Endothelial cell of umbilical vein (primary cell): ENCODE data around the gene LSM11. TPM values are rescaled to one million over a fixed set of nuclear protein-coding genes. Genes with fewer than 3 reads are reported as not detected.
A peak's percentile ranks its signal among the peaks of the same experiment; 100 is the strongest.

Experiments used
- BruUV-seq: library from RNA; stranded (reverse); fragments of 400-500 nt; replicated peaks from 2 replicates; lab custom pipeline; 2021; lab: Mats Ljungman, UMichigan
- CTCF ChIA-PET: fragments of 300-600, 350-600 bp; sonication (Branson Sonifier 250); formaldehyde crosslinking; loops from one replicate; lab custom pipeline; 2021; ENCODE audit warnings: antibody characterized with exemption, inconsistent platforms; lab: Charles Lee
- POLR2A ChIA-PET: fragments of 300-600, 350-600 bp; sonication (Branson Sonifier 250); formaldehyde crosslinking; loops from one replicate; lab custom pipeline; 2021; ENCODE audit warnings: antibody characterized with exemption, inconsistent platforms; lab: Charles Lee
- DNase-seq: peaks from one replicate; pipeline ENCODE4 v3.0.0-alpha.2; 2011; ENCODE audit warnings: low read depth, low spot score
- FAIRE-seq: peaks from 2 replicates; lab custom pipeline; 2011; peaks lifted over from hg19 to GRCh38; lab: Jason Lieb, UNC
- H2AFZ ChIP-seq: 2 replicates; pipeline ENCODE4 v1.6.0; 2012; ENCODE audit warnings: low read depth, low read length, control low read depth, inconsistent platforms
- H3K27ac ChIP-seq: 2 replicates; pipeline ENCODE4 v1.5.1; 2011; ENCODE audit warnings: low read depth, mild to moderate bottlenecking, control low read depth, low read length, moderate library complexity; ENCODE audit not compliant: insufficient read depth
- H3K27me3 ChIP-seq, 2 experiments: 2 replicates each; pipeline versions ENCODE4 v1.6.0 to v1.6.1; 2011; ENCODE audit warnings: low read length in 2 of 2, mixed read lengths in 1 of 2; ENCODE audit not compliant: control insufficient read depth in 2 of 2, insufficient read depth in 2 of 2
- H3K36me3 ChIP-seq, 2 experiments: 2 replicates in 1 of 2; 3 replicates in 1 of 2; pipeline ENCODE4 v1.5.1; 2011; ENCODE audit warnings: low read length in 2 of 2, mild to moderate bottlenecking in 1 of 2, moderate library complexity in 1 of 2; ENCODE audit not compliant: control insufficient read depth in 2 of 2, insufficient read depth in 2 of 2; ENCODE audit errors: extremely low read depth in 1 of 2
- H3K4me1 ChIP-seq: 3 replicates; pipeline ENCODE4 v1.5.1; 2011; ENCODE audit warnings: mild to moderate bottlenecking, low read length; ENCODE audit not compliant: control insufficient read depth, insufficient read depth; ENCODE audit errors: extremely low read depth
- H3K4me2 ChIP-seq: 2 replicates; pipeline ENCODE4 v1.6.1; 2011; ENCODE audit warnings: low read length, control low read depth, mixed read lengths; ENCODE audit not compliant: insufficient read depth
- H3K4me3 ChIP-seq, 3 experiments: fragments of 200-600 bp in 1 of 3; sonication (generic), shearing (Covaris generic) in 1 of 3; replicated peaks in 1 of 3; 2 replicates each; pipeline ENCODE4 v1.5.1; 2011 to 2016; ENCODE audit warnings: control low read depth in 3 of 3, low read length in 3 of 3, mild to moderate bottlenecking in 2 of 3, inconsistent platforms in 1 of 3, low read depth in 1 of 3, moderate library complexity in 1 of 3; ENCODE audit not compliant: insufficient read depth in 1 of 3
- H3K79me2 ChIP-seq: 2 replicates; pipeline ENCODE4 v1.6.0; 2012; ENCODE audit warnings: low read length, inconsistent platforms; ENCODE audit not compliant: control insufficient read depth, insufficient read depth
- H3K9ac ChIP-seq: replicated peaks from 2 replicates; pipeline ENCODE3; 2011; ENCODE audit warnings: low read length, control low read depth; ENCODE audit not compliant: insufficient read depth; ENCODE audit errors: extremely low read depth
- H3K9me1 ChIP-seq: replicated peaks from 3 replicates; pipeline ENCODE4 v1.6.0; 2011; ENCODE audit warnings: mild to moderate bottlenecking, low read length; ENCODE audit not compliant: control insufficient read depth, insufficient read depth; ENCODE audit errors: extremely low read depth
- H3K9me3 ChIP-seq: replicated peaks from 2 replicates; pipeline ENCODE4 v1.5.1; 2012; ENCODE audit warnings: low read length, inconsistent platforms; ENCODE audit not compliant: control insufficient read depth, insufficient read depth
- H4K20me1 ChIP-seq: replicated peaks from 2 replicates; pipeline ENCODE3; 2011; ENCODE audit warnings: mild to moderate bottlenecking, low read length; ENCODE audit not compliant: control insufficient read depth, insufficient read depth; ENCODE audit errors: extremely low read depth
- CTCF ChIP-seq, 2 donors: IDR thresholded peaks; 1 replicate in 1 of 2; 2 replicates in 1 of 2; pipeline ENCODE4 v1.5.1; 2011; ENCODE audit warnings: low read length in 2 of 2, mild to moderate bottlenecking in 2 of 2, moderate library complexity in 2 of 2, control low read depth in 1 of 2, inconsistent platforms in 1 of 2, low read depth in 1 of 2; ENCODE audit not compliant: insufficient read depth in 1 of 2; ENCODE audit errors: extremely low read depth in 1 of 2
- EZH2 ChIP-seq: IDR thresholded peaks from 2 replicates; pipeline ENCODE4 v1.6.1; 2012; ENCODE audit warnings: borderline replicate concordance, low read depth, mild to moderate bottlenecking, moderate library complexity, low read length, inconsistent platforms; ENCODE audit not compliant: severe bottlenecking
- FOS ChIP-seq: IDR thresholded peaks from 2 replicates; pipeline ENCODE4 v1.6.1; 2011; ENCODE audit warnings: mild to moderate bottlenecking, low read length, moderate library complexity, borderline replicate concordance; ENCODE audit not compliant: insufficient read depth
- GATA2 ChIP-seq: IDR thresholded peaks from 2 replicates; pipeline ENCODE4 v1.7.0; 2011; ENCODE audit warnings: low read depth, mild to moderate bottlenecking, moderate library complexity, mixed read lengths, low read length; ENCODE audit not compliant: insufficient read length, insufficient read depth
- JUN ChIP-seq: IDR thresholded peaks from 2 replicates; pipeline ENCODE4 v1.6.1; 2011; ENCODE audit warnings: borderline replicate concordance, low read depth; ENCODE audit not compliant: insufficient read length, insufficient read depth
- MAX ChIP-seq: IDR thresholded peaks from 2 replicates; pipeline ENCODE4 v1.6.1; 2011; ENCODE audit not compliant: insufficient read depth, insufficient read length
- MYC ChIP-seq: IDR thresholded peaks from one replicate; pipeline ENCODE4 v1.6.1; 2011; ENCODE audit warnings: mild to moderate bottlenecking, low read depth, low read length
- POLR2A ChIP-seq: IDR thresholded peaks from 2 replicates; pipeline ENCODE4 v1.6.1; 2012; ENCODE audit warnings: low read depth, mild to moderate bottlenecking, control low read depth, low read length
- POLR2AphosphoS5 ChIP-seq: IDR thresholded peaks from 2 replicates; pipeline ENCODE4 v1.6.1; 2012; ENCODE audit warnings: low read depth, mild to moderate bottlenecking, control low read depth, low read length, moderate library complexity; ENCODE audit not compliant: insufficient read depth
- dilution Hi-C: fragments of 300-500 bp; cut with MboI; formaldehyde crosslinking; loops from one replicate; pipeline ENCODE4 v1.15.0; 2019; ENCODE audit warnings: low sequenced_read_pairs; ENCODE audit not compliant: extremely low pct_ligation_motif_present
- intact Hi-C: fragments of 100-400 bp; cut with micrococcal nuclease; formaldehyde crosslinking; loops from one replicate; pipeline ENCODE4 v1.10.0; 2022
- polyA plus RNA-seq, 4 experiments: library from polyadenylated mRNA; depleted of rRNA in 3 of 4; stranded (reverse) in 3 of 4; unstranded in 1 of 4; fragments of >200 nt; gene quantifications; 2 replicates each; pipeline versions ENCODE4 v1.2.1 to v1.2.3, GENCODE V29; 2011 to 2012; ENCODE audit warnings: missing spikeins in 1 of 4
- total RNA-seq: library from RNA; stranded (reverse); gene quantifications from 2 replicates; pipeline ENCODE4 v1.2.3, GENCODE V29; 2021

The LSM11 gene
- total and polyA plus RNA-seq, 2 donors (not counting 3 experiments of a cell fraction or from before 2014, with no cell fraction given): 3.5 to 7.3 TPM

DNA sequence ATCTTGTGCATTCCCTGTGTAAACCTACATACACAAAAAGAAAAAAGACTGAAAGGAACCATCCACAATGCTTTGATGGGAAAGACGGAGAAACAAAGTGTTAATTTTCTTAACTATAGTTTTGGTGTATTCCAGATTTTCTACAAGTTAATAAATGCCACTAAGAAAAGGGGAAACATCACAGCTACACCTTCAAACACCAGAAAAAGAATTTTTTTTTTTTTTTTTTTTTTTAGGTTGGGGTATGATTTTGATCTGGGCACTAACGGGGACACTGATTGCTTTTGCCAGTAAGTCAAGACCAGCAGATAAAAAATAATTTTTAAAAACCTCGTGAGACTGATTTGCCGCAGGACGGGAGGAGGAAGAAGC, 12.6 kb upstream of the LSM11 start:
- CTCF ChIA-PET: interaction anchor here (0.6 to 2.6 kb wide), 8 partner anchors 9 to 402 kb away, joined by 3 to 24 read pairs (median 4); partner anchors contain the start of gene LSM11
- intact Hi-C loops (loop anchor here (1.0 to 5.0 kb wide), 2 partner anchors 12 to 589 kb away; partner anchors contain the start of genes LSM11 and MED7), dilution Hi-C loops (no loop called here)
- Histone ChIP-seq H2AFZ (peak overlapping the region; percentile 68), H3K36me3 (no peaks in the 10 kb centered on the region), H3K4me3 (peak overlapping the region in 2 of 3 experiments; percentile 65 to 79), H3K4me2 (peak overlapping the region; percentile 60), H4K20me1 (no peaks in the 10 kb centered on the region), H3K9me3 (no peaks in the 10 kb centered on the region), H3K9me1 (no peaks in the 10 kb centered on the region), H3K9ac (peak overlapping the region; percentile 61), H3K27ac (no peak overlapping the region), H3K27me3 (no peaks in the 10 kb centered on the region), H3K4me1 (no peaks in the 10 kb centered on the region), H3K79me2 (no peaks in the 10 kb centered on the region)
- BruUV-seq: no TSS peak
- FAIRE-seq: no peak
- TF ChIP-seq GATA2 (no peak), POLR2AphosphoS5 (no peak), JUN (no peak)
- POLR2A ChIA-PET: interaction anchor here (0.6 kb wide), 1 partner anchor 11 kb away, joined by 3 read pairs; no protein-coding TSS in a partner anchor
- no peak for DNase-seq

GRCh38 chr5:157731272-157732129, 12.0 kb upstream of the LSM11 start, which contains the start of gene THG1L:
TSS of gene THG1L (plus strand) at chr5:157731420. CDS start at chr5:157731441, 21 bp downstream.
- DNase-seq (peak; percentile 98), FAIRE-seq (peak; percentile 93)
- Histone ChIP-seq H3K27me3 (no peaks in the 10 kb centered on the region), H3K9me1 (no peaks in the 10 kb centered on the region), H3K79me2 (no peaks in the 10 kb centered on the region), H3K36me3 (no peaks in the 10 kb centered on the region), H2AFZ (peak within 1 kb of the TSS; percentile 68), H3K9me3 (no peaks in the 10 kb centered on the region), H4K20me1 (no peaks in the 10 kb centered on the region), H3K4me1 (no peaks in the 10 kb centered on the region), H3K27ac (peak within 1 kb of the TSS; percentile 33), H3K4me2 (peak within 1 kb of the TSS; percentile 60), H3K9ac (peak within 1 kb of the TSS; percentile 61), H3K4me3 (peak within 1 kb of the TSS in 2 of 3 experiments; percentile 65 to 79)
- ChIA-PET CTCF (interaction anchor here (0.6 to 2.6 kb wide), 7 partner anchors 12 to 403 kb away, joined by 3 to 24 read pairs (median 5); partner anchors contain the start of gene LSM11), POLR2A (interaction anchor here (0.6 to 0.7 kb wide), 2 partner anchors 12 to 1197 kb away, joined by 3 read pairs; no protein-coding TSS in a partner anchor)
- no peak for TF ChIP-seq CTCF (IDR thresholded peaks at IDR 0.05; ENCODE audit: extremely low read depth in 1 of 2, insufficient read depth in 1 of 2, low read depth in 1 of 2, low read length in 2 of 2)
- TF ChIP-seq POLR2A: peak; percentile 73
- no peak for TF ChIP-seq EZH2
- peak; percentile 73 for TF ChIP-seq POLR2AphosphoS5
- TF ChIP-seq MYC: no peak
- TF ChIP-seq MAX: no peak
- no peak for TF ChIP-seq FOS
- TF ChIP-seq JUN: no peak
- TF ChIP-seq GATA2: no peak
- intact Hi-C loops (loop anchor here (1.0 to 5.0 kb wide), 2 partner anchors 12 to 589 kb away; partner anchors contain the start of genes LSM11 and MED7), dilution Hi-C loops (no loop called here)
- BruUV-seq: TSS peak; percentile 90
